DND-41 (cell line): Measurements from ENCODE around the gene RBFOX1.

Experiments
- CTCF ChIP-seq: IDR thresholded peaks from 2 replicates; pipeline ENCODE4 v1.5.1; 2012; ENCODE audit warnings: borderline replicate concordance, low read length, moderate library complexity, mild to moderate bottlenecking; ENCODE audit not compliant: poor library complexity, severe bottlenecking; ENCODE audit errors: extremely low read depth
- EZH2 ChIP-seq: IDR thresholded peaks from 3 replicates; pipeline ENCODE4 v1.6.1; 2012; ENCODE audit warnings: borderline replicate concordance, low read depth, mild to moderate bottlenecking, moderate library complexity, low read length, inconsistent platforms; ENCODE audit not compliant: severe bottlenecking

- TF ChIP-seq CTCF (no peak), EZH2 (no peak)
Measured at GRCh38 chr16:7439518-7439917, 106.9 kb downstream of the RBFOX1 start.
